ENCODE data around the gene POLR1E. TPM values are rescaled to one million over a fixed set of nuclear protein-coding genes. Genes with fewer than 3 reads are reported as not detected.
"Not testable (repeated sequence)": the region's sequence is repeated elsewhere in the genome, so short reads cannot be mapped to it uniquely, and the experiment has no call there.

POLR1E gene
- total RNA-seq, 1 donor from 2014 or later: 28.7 TPM

- intact Hi-C loops (cut with micrococcal nuclease): loop anchor here (1.0 to 10.0 kb wide), 15 partner anchors 21 to 1063 kb away; partner anchors contain the start of genes DCAF10, EXOSC3, FBXO10 and GRHPR
These were observed 21.1 kb upstream of the POLR1E start for GRCh38 chr9:37464426-37465248.

- intact Hi-C loops (cut with micrococcal nuclease): loop anchor here (1.0 to 10.0 kb wide), 15 partner anchors 20 to 1064 kb away; partner anchors contain the start of genes DCAF10, EXOSC3, FBXO10 and GRHPR
These were observed 20.3 kb upstream of the POLR1E start, which contains the start of gene ZBTB5 for GRCh38 chr9:37465249-37466036. ZBTB5 (minus strand) TSS chr9:37465450; CDS start chr9:37442551, 22,899 bp downstream.

- intact Hi-C loops (cut with micrococcal nuclease): loop anchor here (5.0 to 10.0 kb wide), 4 partner anchors 111 to 991 kb away; partner anchors contain the start of gene FBXO10
These were observed 19.6 kb upstream of the POLR1E start for GRCh38 chr9:37466037-37466709.

- intact Hi-C loops (cut with micrococcal nuclease): loop anchor here (5.0 to 10.0 kb wide), 4 partner anchors 110 to 993 kb away; partner anchors contain the start of gene FBXO10
These were observed 18.2 kb upstream of the POLR1E start for GRCh38 chr9:37467530-37467929.

- intact Hi-C loops (cut with micrococcal nuclease): loop anchor here (5.0 to 10.0 kb wide), 4 partner anchors 109 to 994 kb away; partner anchors contain the start of gene FBXO10
These were observed 17.1 kb upstream of the POLR1E start for GRCh38 chr9:37468620-37469019.

GRCh38 chr9:37471942-37472684 lies 13.6 kb upstream of the POLR1E start:
- intact Hi-C loops (cut with micrococcal nuclease): no loop called here

GRCh38 chr9:37473982-37474381 lies 11.8 kb upstream of the POLR1E start:
- intact Hi-C loops (cut with micrococcal nuclease): not testable (repeated sequence)

- intact Hi-C loops (cut with micrococcal nuclease): no loop called here
These were observed 11.3 kb upstream of the POLR1E start for GRCh38 chr9:37474438-37474837.

- intact Hi-C loops (cut with micrococcal nuclease): no loop called here
These were observed 8.8 kb upstream of the POLR1E start for GRCh38 chr9:37476930-37477329.

GRCh38 chr9:37477443-37477842 lies 8.3 kb upstream of the POLR1E start:
- intact Hi-C loops (cut with micrococcal nuclease): not testable (repeated sequence)

- intact Hi-C loops (cut with micrococcal nuclease): not testable (repeated sequence)
These were observed 7.6 kb upstream of the POLR1E start for GRCh38 chr9:37477987-37478619.

GRCh38 chr9:37480759-37481158 lies 5.0 kb upstream of the POLR1E start:
- intact Hi-C loops (cut with micrococcal nuclease): no loop called here

GRCh38 chr9:37486256-37486615 lies 488 bp downstream of the POLR1E start:
- intact Hi-C loops (cut with micrococcal nuclease): loop anchor here (1.0 to 5.0 kb wide), 3 partner anchors 106 to 581 kb away; partner anchors contain the start of genes SHB and TOMM5

- intact Hi-C loops (cut with micrococcal nuclease): loop anchor here (1.0 to 5.0 kb wide), 3 partner anchors 105 to 580 kb away; partner anchors contain the start of genes SHB and TOMM5
These were observed 1.1 kb downstream of the POLR1E start for GRCh38 chr9:37486616-37487548.

GRCh38 chr9:37491939-37492338 lies 6.2 kb downstream of the POLR1E start:
- intact Hi-C loops (cut with micrococcal nuclease): no loop called here

- intact Hi-C loops (cut with micrococcal nuclease): no loop called here
These were observed 9.8 kb downstream of the POLR1E start for GRCh38 chr9:37495571-37495970.

GRCh38 chr9:37496020-37496419 lies 10.3 kb downstream of the POLR1E start:
- intact Hi-C loops (cut with micrococcal nuclease): no loop called here

- intact Hi-C loops (cut with micrococcal nuclease): no loop called here
These were observed 11.6 kb downstream of the POLR1E start for GRCh38 chr9:37497320-37497719.

GRCh38 chr9:37498457-37498856 lies 12.7 kb downstream of the POLR1E start:
- intact Hi-C loops (cut with micrococcal nuclease): no loop called here

Measured in T-helper 1 cell treated with Interleukin-12 subunit alpha and Interleukin-12 subunit beta and Interleukin-4 antibody, amounts not matched to agents 30 ng/mL and 1 ng/mL, for 36 hours (primary cell).